ENCODE results near the gene PRPSAP1.

Gene PRPSAP1

DNA sequence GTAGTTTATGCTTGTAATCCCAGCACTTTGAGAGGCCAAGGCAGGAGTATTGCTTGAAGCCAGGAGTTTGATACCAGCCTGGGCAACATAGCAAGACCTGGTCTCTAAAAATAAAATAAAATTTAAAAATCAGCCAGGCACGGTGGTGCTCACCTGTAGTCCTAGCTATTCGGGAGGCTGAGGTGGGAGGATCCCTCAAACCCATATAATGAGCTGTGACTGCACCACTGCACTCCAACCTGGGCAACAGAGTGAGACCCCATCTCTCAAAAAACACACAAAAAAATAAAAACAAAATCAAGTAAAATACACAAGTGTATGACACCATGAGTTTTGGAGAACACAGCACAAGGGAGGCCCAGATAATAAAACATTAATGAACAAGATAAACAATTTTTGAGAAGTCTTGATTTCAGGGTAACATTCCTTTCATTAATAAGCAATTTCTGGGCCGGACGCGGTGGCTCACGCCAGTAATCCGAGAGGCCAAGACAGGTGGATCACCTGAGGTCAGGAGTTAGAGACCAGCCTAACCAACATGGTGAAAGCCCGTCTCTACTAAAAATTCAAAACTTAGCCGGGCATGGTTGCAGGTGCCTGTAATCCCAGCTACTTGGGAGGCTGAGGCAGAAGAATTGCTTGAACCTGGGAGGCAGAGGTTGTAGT, 17.9 kb downstream of the PRPSAP1 start:
- no peaks in the 10 kb centered on the region for H3K9me3 ChIP-seq (ENCODE audit: control extremely low read depth in 1 of 5, control insufficient read depth in 4 of 5, insufficient read depth in 2 of 5, low read depth in 1 of 5, low read length in 4 of 5)

DNA sequence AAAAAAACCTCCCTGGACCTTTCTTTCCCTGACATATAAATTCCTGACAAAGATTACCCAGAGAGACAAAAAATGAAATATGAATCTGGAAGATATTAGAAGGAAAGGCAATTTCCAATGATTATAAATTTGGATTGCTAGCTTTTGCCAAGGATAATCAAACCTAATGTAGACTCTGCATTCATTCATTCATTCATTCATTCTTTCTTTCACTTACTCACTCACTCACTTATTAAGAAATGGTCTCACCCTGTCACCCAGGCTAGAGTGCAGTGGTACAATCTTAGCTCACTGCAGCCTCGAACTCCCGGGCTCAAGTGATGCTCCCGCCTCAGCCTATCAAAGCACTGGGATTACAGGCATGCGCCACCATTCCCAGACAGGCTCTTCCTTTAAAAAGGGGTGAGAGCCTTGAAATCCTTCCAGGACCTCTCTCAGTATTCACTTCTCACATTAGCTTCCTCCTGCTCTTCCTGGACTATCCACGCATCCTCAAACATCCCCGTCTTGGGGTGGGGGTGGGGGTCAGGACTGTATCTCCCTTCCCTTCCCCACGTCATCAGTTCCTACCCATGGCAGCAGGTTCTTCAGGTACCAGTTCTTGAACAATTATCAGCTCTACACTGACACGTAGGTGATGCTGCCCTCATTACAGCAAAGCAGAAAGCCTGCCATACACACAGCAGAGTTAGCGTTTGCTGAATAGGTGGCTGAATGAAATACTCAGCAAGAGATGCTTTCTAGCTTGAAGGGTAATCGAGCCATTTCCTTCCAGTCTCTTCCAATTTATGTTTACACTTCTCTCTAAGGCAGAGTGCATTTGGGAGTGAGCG, 19.8 kb downstream of the PRPSAP1 start:
- ChIA-PET POLR2A (no interaction called here), CTCF (interaction anchor here (2.5 kb wide), 1 partner anchor 63 kb away, joined by 8 read pairs; no protein-coding TSS in a partner anchor)
- Histone ChIP-seq H3K27me3 (replicated peaks in 2 of 5; ENCODE audit: control insufficient read depth in 4 of 5, insufficient read depth in 5 of 5, low read length in 4 of 5) (no peaks in the 10 kb centered on the region), H3K4me1 (ENCODE audit: control extremely low read depth in 1 of 4, control insufficient read depth in 4 of 4, insufficient read depth in 4 of 4, low read length in 3 of 4) (peaks cover 0 to 7% (median 2%) of the 10 kb centered on the region in 4 experiments), H3K36me3 (ENCODE audit: control insufficient read depth in 4 of 4, insufficient read depth in 4 of 4, low read length in 3 of 4) (peaks cover 8 to 21% (median 18%) of the 10 kb centered on the region in 4 experiments), H3K4me3 (ENCODE audit: control insufficient read depth in 1 of 7, extremely low read depth in 1 of 7, insufficient read depth in 4 of 7, low read depth in 2 of 7, low read length in 6 of 7) (no peak overlapping the region), H3K27ac (ENCODE audit: insufficient read depth in 1 of 2, low read depth in 1 of 2, low read length in 2 of 2, poor library complexity in 1 of 2, severe bottlenecking in 2 of 2) (no peak overlapping the region), H3K9me3 (ENCODE audit: control extremely low read depth in 1 of 5, control insufficient read depth in 4 of 5, insufficient read depth in 2 of 5, low read depth in 1 of 5, low read length in 4 of 5) (no peaks in the 10 kb centered on the region)
- DNase-seq: no peak
- 89% methylated on average over 8 of the region's 11 CpGs for WGBS (ENCODE audit: insufficient coverage)

More for the DNA sequence above, 17.9 kb downstream of the PRPSAP1 start:
- Histone ChIP-seq H3K36me3 (ENCODE audit: control insufficient read depth in 4 of 4, insufficient read depth in 4 of 4, low read length in 3 of 4) (peaks cover 3 to 12% (median 9%) of the 10 kb centered on the region in 4 experiments), H3K27ac (ENCODE audit: insufficient read depth in 1 of 2, low read depth in 1 of 2, low read length in 2 of 2, poor library complexity in 1 of 2, severe bottlenecking in 2 of 2) (no peak overlapping the region), H3K4me1 (ENCODE audit: control extremely low read depth in 1 of 4, control insufficient read depth in 4 of 4, insufficient read depth in 4 of 4, low read length in 3 of 4) (peaks cover 0 to 7% (median 2%) of the 10 kb centered on the region in 4 experiments), H3K27me3 (replicated peaks in 2 of 5; ENCODE audit: control insufficient read depth in 4 of 5, insufficient read depth in 5 of 5, low read length in 4 of 5) (no peaks in the 10 kb centered on the region), H3K4me3 (ENCODE audit: control insufficient read depth in 1 of 7, extremely low read depth in 1 of 7, insufficient read depth in 4 of 7, low read depth in 2 of 7, low read length in 6 of 7) (no peak overlapping the region)
- WGBS (ENCODE audit: insufficient coverage): 98% methylated on average over 9 of the region's 9 CpGs
- DNase-seq: no peak
- ChIA-PET CTCF (interaction anchor here (0.7 to 1.0 kb wide), 3 partner anchors 9 to 75 kb away, joined by 3 read pairs; partner anchors contain the start of gene PRPSAP1), POLR2A (no interaction called here)

DNA sequence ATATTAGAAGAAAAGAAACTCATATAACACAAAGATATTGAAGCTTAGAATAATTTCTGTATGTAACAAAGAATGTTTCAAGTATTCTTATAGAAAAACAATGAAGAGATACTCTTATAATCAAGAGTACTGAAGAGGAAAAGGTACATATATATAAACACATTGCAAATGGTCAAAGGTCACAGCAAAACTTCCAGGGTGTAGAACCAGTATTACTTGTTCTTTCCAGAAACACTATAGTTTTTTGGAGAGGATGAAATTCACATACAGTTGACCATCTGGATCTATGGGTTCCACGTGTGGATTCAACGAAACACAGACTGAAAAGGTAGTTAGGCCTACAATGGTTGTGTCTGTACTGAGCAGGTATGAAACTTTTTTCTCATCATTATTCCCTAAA, 22.6 kb downstream of the PRPSAP1 start:
- Histone ChIP-seq H3K27me3 (replicated peaks in 2 of 5; ENCODE audit: control insufficient read depth in 4 of 5, insufficient read depth in 5 of 5, low read length in 4 of 5) (no peaks in the 10 kb centered on the region), H3K36me3 (ENCODE audit: control insufficient read depth in 4 of 4, insufficient read depth in 4 of 4, low read length in 3 of 4) (peaks cover 8 to 29% (median 25%) of the 10 kb centered on the region in 4 experiments), H3K4me1 (ENCODE audit: control extremely low read depth in 1 of 4, control insufficient read depth in 4 of 4, insufficient read depth in 4 of 4, low read length in 3 of 4) (peaks cover 0 to 3% (median under 1%) of the 10 kb centered on the region in 4 experiments), H3K27ac (ENCODE audit: insufficient read depth in 1 of 2, low read depth in 1 of 2, low read length in 2 of 2, poor library complexity in 1 of 2, severe bottlenecking in 2 of 2) (no peak overlapping the region), H3K9me3 (ENCODE audit: control extremely low read depth in 1 of 5, control insufficient read depth in 4 of 5, insufficient read depth in 2 of 5, low read depth in 1 of 5, low read length in 4 of 5) (no peaks in the 10 kb centered on the region), H3K4me3 (ENCODE audit: control insufficient read depth in 1 of 7, extremely low read depth in 1 of 7, insufficient read depth in 4 of 7, low read depth in 2 of 7, low read length in 6 of 7) (no peak overlapping the region)
- ChIA-PET CTCF (interaction anchor here (1.0 to 1.3 kb wide), 2 partner anchors 28 to 62 kb away, joined by 3 read pairs; no protein-coding TSS in a partner anchor), POLR2A (no interaction called here)
- WGBS (ENCODE audit: insufficient coverage): no CpG with 5 or more reads among the region's 2 CpGs
- DNase-seq: no peak

DNA sequence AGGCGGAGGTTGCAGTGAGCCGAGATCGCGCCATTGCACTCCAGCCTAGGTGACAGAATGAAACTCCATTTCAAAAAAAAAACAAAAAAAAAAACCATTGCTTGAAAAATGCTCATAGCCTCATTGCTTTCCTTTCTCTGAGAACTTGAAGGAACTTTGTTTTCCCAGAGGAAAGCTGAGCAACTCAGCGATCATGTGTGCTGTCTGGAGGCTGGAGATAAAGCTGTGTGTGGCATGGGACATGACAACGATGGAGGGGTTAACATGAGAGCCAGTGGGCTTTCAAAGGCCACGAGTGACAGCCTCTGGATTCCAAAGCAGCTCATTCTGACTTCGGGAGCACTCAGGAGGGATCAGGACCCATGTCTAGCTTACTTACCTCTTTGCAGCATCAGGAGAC, 24.1 kb downstream of the PRPSAP1 start:
- ChIA-PET CTCF (interaction anchor here (1.2 to 1.3 kb wide), 2 partner anchors 27 to 294 kb away, joined by 3 read pairs; no protein-coding TSS in a partner anchor), POLR2A (interaction anchor here (1.1 kb wide), 1 partner anchor 10 kb away, joined by 3 read pairs; no protein-coding TSS in a partner anchor)
- Histone ChIP-seq H3K27me3 (replicated peaks in 2 of 5; ENCODE audit: control insufficient read depth in 4 of 5, insufficient read depth in 5 of 5, low read length in 4 of 5) (no peaks in the 10 kb centered on the region), H3K36me3 (ENCODE audit: control insufficient read depth in 4 of 4, insufficient read depth in 4 of 4, low read length in 3 of 4) (peaks cover 8 to 29% (median 25%) of the 10 kb centered on the region in 4 experiments), H3K4me3 (ENCODE audit: control insufficient read depth in 1 of 7, extremely low read depth in 1 of 7, insufficient read depth in 4 of 7, low read depth in 2 of 7, low read length in 6 of 7) (no peak overlapping the region), H3K4me1 (ENCODE audit: control extremely low read depth in 1 of 4, control insufficient read depth in 4 of 4, insufficient read depth in 4 of 4, low read length in 3 of 4) (peaks cover 0 to 3% (median under 1%) of the 10 kb centered on the region in 4 experiments), H3K9me3 (ENCODE audit: control extremely low read depth in 1 of 5, control insufficient read depth in 4 of 5, insufficient read depth in 2 of 5, low read depth in 1 of 5, low read length in 4 of 5) (no peaks in the 10 kb centered on the region), H3K27ac (ENCODE audit: insufficient read depth in 1 of 2, low read depth in 1 of 2, low read length in 2 of 2, poor library complexity in 1 of 2, severe bottlenecking in 2 of 2) (no peak overlapping the region)
- DNase-seq: no peak
- 95% methylated on average over 6 of the region's 8 CpGs for WGBS (ENCODE audit: insufficient coverage)

DNA sequence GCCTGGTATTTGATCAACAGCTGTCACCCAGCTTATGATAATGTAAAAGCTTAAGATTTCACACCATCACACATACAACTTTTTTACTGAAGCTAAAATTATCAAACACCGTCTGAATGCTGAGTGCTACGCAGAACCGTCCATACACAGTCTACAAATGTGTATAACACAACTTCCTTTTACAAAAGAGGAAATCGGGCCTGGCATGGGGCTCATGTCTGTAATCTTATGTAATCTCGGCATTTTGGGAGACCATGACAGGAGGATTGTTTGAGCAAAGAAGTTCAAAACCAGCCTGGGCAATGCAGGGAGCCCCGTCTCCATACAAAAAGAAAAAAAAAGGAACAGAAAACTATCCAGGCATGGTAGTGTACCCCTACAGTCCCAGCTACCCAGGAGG, 26.0 kb downstream of the PRPSAP1 start:
- Histone ChIP-seq H3K4me3 (ENCODE audit: control insufficient read depth in 1 of 7, extremely low read depth in 1 of 7, insufficient read depth in 4 of 7, low read depth in 2 of 7, low read length in 6 of 7) (peak overlapping the region in 1 of 7 experiments; percentile 13), H3K9me3 (ENCODE audit: control extremely low read depth in 1 of 5, control insufficient read depth in 4 of 5, insufficient read depth in 2 of 5, low read depth in 1 of 5, low read length in 4 of 5) (no peaks in the 10 kb centered on the region), H3K36me3 (ENCODE audit: control insufficient read depth in 4 of 4, insufficient read depth in 4 of 4, low read length in 3 of 4) (peaks cover 8 to 38% (median 26%) of the 10 kb centered on the region in 4 experiments), H3K27ac (ENCODE audit: insufficient read depth in 1 of 2, low read depth in 1 of 2, low read length in 2 of 2, poor library complexity in 1 of 2, severe bottlenecking in 2 of 2) (no peak overlapping the region), H3K4me1 (ENCODE audit: control extremely low read depth in 1 of 4, control insufficient read depth in 4 of 4, insufficient read depth in 4 of 4, low read length in 3 of 4) (peaks cover 0 to 3% (median under 1%) of the 10 kb centered on the region in 4 experiments), H3K27me3 (replicated peaks in 2 of 5; ENCODE audit: control insufficient read depth in 4 of 5, insufficient read depth in 5 of 5, low read length in 4 of 5) (no peaks in the 10 kb centered on the region)
- ChIA-PET CTCF (interaction anchor here (0.9 to 1.6 kb wide), 3 partner anchors 16 to 70 kb away, joined by 3 to 4 read pairs (median 4); no protein-coding TSS in a partner anchor), POLR2A (interaction anchor here (1.0 kb wide), 1 partner anchor 11 kb away, joined by 3 read pairs; no protein-coding TSS in a partner anchor)
- peak; percentile 2 to 37 (median 26) for DNase-seq
- WGBS (ENCODE audit: insufficient coverage): 17% methylated on average over 2 of the region's 6 CpGs

DNA sequence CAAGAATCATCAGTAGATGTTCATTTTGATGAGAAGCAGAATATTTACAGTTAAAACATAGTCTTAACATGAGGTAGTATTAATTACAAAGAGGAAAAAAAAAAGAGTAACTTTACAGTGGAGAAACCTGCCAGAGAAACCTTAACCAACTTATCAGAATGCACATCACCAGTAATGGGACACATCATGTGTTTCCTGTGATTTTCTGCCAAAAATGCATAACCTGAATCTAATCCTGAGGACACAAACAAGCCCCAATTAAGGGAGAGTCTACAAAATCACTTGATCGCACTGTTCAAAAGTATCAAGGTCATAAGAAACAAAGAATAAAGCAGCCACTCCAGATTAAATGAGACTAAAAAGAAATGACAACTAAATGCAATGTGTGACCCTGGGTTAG, 27.4 kb downstream of the PRPSAP1 start:
- H3K4me3 ChIP-seq (ENCODE audit: control insufficient read depth in 1 of 7, extremely low read depth in 1 of 7, insufficient read depth in 4 of 7, low read depth in 2 of 7, low read length in 6 of 7): no peak overlapping the region
- no CpG with 5 or more reads among the region's 1 CpG for WGBS (ENCODE audit: insufficient coverage)
- ChIA-PET CTCF (interaction anchor here (1.2 to 1.6 kb wide), 3 partner anchors 9 to 27 kb away, joined by 3 to 4 read pairs (median 3); no protein-coding TSS in a partner anchor), POLR2A (no interaction called here)
- no peaks in the 10 kb centered on the region for H3K27me3 ChIP-seq (replicated peaks in 2 of 5; ENCODE audit: control insufficient read depth in 4 of 5, insufficient read depth in 5 of 5, low read length in 4 of 5)
- H3K36me3 ChIP-seq (ENCODE audit: control insufficient read depth in 4 of 4, insufficient read depth in 4 of 4, low read length in 3 of 4): peaks cover 5 to 40% (median 25%) of the 10 kb centered on the region in 4 experiments
- no peak for DNase-seq
- H3K27ac ChIP-seq (ENCODE audit: insufficient read depth in 1 of 2, low read depth in 1 of 2, low read length in 2 of 2, poor library complexity in 1 of 2, severe bottlenecking in 2 of 2): no peak overlapping the region
- H3K9me3 ChIP-seq (ENCODE audit: control extremely low read depth in 1 of 5, control insufficient read depth in 4 of 5, insufficient read depth in 2 of 5, low read depth in 1 of 5, low read length in 4 of 5): no peaks in the 10 kb centered on the region
- peaks cover 0 to 3% (median under 1%) of the 10 kb centered on the region in 4 experiments for H3K4me1 ChIP-seq (ENCODE audit: control extremely low read depth in 1 of 4, control insufficient read depth in 4 of 4, insufficient read depth in 4 of 4, low read length in 3 of 4)
